Activated B cell treated with CpG ODN at 0.5 μM for 24 hours (primary cell): ENCODE measurements around the gene PDZD7. TPM values are rescaled to one million over a fixed set of nuclear protein-coding genes. Genes with fewer than 3 reads are reported as not detected.

Experiments
- ATAC-seq: fragments of 200-7000 bp; cut with Tn5 transposase; one replicate; pipeline ENCODE4 v1.10.0; 2021; ENCODE audit warnings: low read depth, mild to moderate bottlenecking, moderate library complexity
- CTCF ChIA-PET: fragments of 350-600 bp; sonication (Branson Sonifier 250); formaldehyde crosslinking; loops from one replicate; lab custom pipeline; 2021; ENCODE audit warnings: antibody characterized with exemption; lab: Charles Lee
- POLR2A ChIA-PET: fragments of 350-600 bp; sonication (Branson Sonifier 250); formaldehyde crosslinking; loops from one replicate; lab custom pipeline; 2021; ENCODE audit warnings: antibody characterized with exemption; lab: Charles Lee
- DNase-seq: peaks from one replicate; pipeline ENCODE4 v3.0.0; 2022
- H3K27ac Mint-ChIP-seq: one replicate; pipeline ENCODE4 v1.8.0; 2020; ENCODE audit warnings: mixed read lengths
- H3K27me3 Mint-ChIP-seq: one replicate; pipeline ENCODE4 v1.8.0; 2021; ENCODE audit warnings: mixed read lengths
- H3K36me3 Mint-ChIP-seq: one replicate; pipeline ENCODE4 v1.8.0; 2021; ENCODE audit warnings: low read depth, mixed read lengths
- H3K4me1 Mint-ChIP-seq: one replicate; pipeline ENCODE4 v1.8.0; 2021; ENCODE audit warnings: mixed read lengths
- H3K4me3 Mint-ChIP-seq: one replicate; pipeline ENCODE4 v1.8.0; 2020; ENCODE audit warnings: mild to moderate bottlenecking, mixed read lengths
- H3K9me3 Mint-ChIP-seq: one replicate; pipeline ENCODE4 v1.8.0; 2020; ENCODE audit warnings: mixed read lengths
- intact Hi-C: fragments of 100-400 bp; cut with micrococcal nuclease; formaldehyde crosslinking; loops from one replicate; pipeline ENCODE4 v1.15.1; 2024
- total RNA-seq: library from RNA; stranded (reverse); gene quantifications from 2 replicates; pipeline ENCODE4 v1.2.3, GENCODE V29; 2022
- TF ChIP-seq, protein P1 (sequence below): fragments of 200-600 bp; IDR thresholded peaks from one replicate; pipeline ENCODE4 v1.8.0; 2022; ENCODE audit warnings: antibody characterized with exemption, mild to moderate bottlenecking

PDZD7 gene
- total RNA-seq, 1 donor from 2014 or later, result 0.11 TPM

DNA sequence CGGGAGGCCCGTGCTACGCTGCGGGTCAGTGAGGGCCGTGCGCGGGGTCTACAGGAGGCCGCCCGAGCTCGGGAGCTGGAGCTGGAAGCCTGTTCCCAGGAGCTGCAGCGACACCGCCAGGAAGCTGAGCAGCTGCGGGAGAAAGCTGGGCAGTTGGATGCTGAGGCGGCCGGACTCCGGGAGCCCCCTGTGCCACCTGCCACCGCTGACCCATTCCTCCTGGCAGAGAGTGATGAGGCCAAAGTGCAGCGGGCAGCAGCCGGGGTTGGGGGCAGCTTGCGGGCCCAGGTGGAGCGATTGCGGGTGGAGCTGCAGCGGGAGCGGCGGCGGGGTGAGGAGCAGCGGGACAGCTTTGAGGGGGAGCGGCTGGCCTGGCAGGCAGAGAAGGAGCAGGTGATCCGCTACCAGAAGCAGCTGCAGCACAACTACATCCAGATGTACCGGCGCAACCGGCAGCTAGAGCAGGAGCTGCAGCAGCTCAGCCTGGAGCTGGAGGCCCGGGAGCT, 24.3 kb downstream of the PDZD7 start:
- no peak overlapping the region for H3K27ac Mint-ChIP-seq
- ChIA-PET CTCF (interaction anchor here (0.7 kb wide), 1 partner anchor 9 kb away, joined by 4 read pairs; no protein-coding TSS in a partner anchor), POLR2A (interaction anchor here (0.7 kb wide), 1 partner anchor 25 kb away, joined by 3 read pairs; the partner anchor contains the start of gene SFXN3)
- ATAC-seq (no peak), DNase-seq (no peak)
- H3K4me1 Mint-ChIP-seq, result no peaks in the 10 kb centered on the region
- H3K9me3 Mint-ChIP-seq, result no peaks in the 10 kb centered on the region
- TF ChIP-seq, protein P1, sequence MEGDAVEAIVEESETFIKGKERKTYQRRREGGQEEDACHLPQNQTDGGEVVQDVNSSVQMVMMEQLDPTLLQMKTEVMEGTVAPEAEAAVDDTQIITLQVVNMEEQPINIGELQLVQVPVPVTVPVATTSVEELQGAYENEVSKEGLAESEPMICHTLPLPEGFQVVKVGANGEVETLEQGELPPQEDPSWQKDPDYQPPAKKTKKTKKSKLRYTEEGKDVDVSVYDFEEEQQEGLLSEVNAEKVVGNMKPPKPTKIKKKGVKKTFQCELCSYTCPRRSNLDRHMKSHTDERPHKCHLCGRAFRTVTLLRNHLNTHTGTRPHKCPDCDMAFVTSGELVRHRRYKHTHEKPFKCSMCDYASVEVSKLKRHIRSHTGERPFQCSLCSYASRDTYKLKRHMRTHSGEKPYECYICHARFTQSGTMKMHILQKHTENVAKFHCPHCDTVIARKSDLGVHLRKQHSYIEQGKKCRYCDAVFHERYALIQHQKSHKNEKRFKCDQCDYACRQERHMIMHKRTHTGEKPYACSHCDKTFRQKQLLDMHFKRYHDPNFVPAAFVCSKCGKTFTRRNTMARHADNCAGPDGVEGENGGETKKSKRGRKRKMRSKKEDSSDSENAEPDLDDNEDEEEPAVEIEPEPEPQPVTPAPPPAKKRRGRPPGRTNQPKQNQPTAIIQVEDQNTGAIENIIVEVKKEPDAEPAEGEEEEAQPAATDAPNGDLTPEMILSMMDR, result no peak
- H3K36me3 Mint-ChIP-seq, result peaks cover 20% of the 10 kb centered on the region
- no peaks in the 10 kb centered on the region for H3K27me3 Mint-ChIP-seq
- intact Hi-C loops, result no loop called here
- no peak overlapping the region for H3K4me3 Mint-ChIP-seq

DNA sequence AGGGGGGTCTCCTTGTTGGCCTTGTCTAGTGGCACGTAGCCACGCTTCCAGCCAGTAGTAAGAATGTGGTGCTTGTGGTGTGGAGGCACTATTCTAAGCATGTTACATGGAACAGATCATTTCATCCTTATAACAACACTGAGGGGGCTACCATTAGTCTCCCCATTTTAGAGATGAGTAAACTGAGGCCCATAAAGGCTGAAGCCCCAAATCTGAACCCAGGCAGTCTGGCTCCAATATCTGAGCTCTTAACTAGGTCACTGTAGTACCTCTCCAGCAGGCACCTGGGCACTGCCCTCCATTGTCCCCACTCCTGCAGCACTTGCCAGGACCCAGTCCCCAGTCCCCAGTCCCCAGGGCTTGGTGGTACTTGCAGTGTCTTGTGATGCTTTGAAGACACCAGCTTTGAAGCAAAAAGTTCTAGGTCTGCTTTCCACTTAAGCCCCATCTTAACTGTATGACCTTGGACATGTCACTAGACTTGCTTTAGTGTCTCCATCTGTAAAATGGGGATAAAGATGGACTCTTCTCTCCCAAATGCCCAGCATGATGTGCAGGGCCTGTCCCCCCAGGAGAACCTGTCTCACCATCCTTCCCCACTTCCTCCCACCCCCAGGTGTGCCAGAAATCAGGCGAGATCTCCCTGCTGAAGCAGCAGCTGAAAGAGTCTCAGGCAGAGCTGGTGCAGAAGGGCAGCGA, 24.9 kb downstream of the PDZD7 start:
- Mint-ChIP-seq H3K9me3 (no peaks in the 10 kb centered on the region), H3K27ac (no peak overlapping the region), H3K27me3 (no peaks in the 10 kb centered on the region), H3K4me1 (peaks cover 3% of the 10 kb centered on the region), H3K36me3 (peaks cover 20% of the 10 kb centered on the region), H3K4me3 (no peak overlapping the region)
- intact Hi-C loops, result no loop called here
- TF ChIP-seq, protein P1, result no peak
- ATAC-seq, result no peak
- POLR2A ChIA-PET, result no interaction called here
- no peak for DNase-seq
- CTCF ChIA-PET, result no interaction called here

- no peaks in the 10 kb centered on the region for H3K9me3 Mint-ChIP-seq
- no peaks in the 10 kb centered on the region for H3K27me3 Mint-ChIP-seq
- H3K4me1 Mint-ChIP-seq, result peaks cover 6% of the 10 kb centered on the region
- intact Hi-C loops, result no loop called here
- TF ChIP-seq, protein P1, result no peak
- peaks cover 20% of the 10 kb centered on the region for H3K36me3 Mint-ChIP-seq
- no peak overlapping the region for H3K4me3 Mint-ChIP-seq
- no peak overlapping the region for H3K27ac Mint-ChIP-seq
- DNase-seq (no peak), ATAC-seq (no peak)
- POLR2A ChIA-PET, result no interaction called here
- CTCF ChIA-PET, result no interaction called here
These were observed 25.6 kb downstream of the PDZD7 start for GRCh38 chr10:101005361-101005760.

GRCh38 chr10:101003639-101004206, 27.2 kb downstream of the PDZD7 start:
- POLR2A ChIA-PET, result no interaction called here
- intact Hi-C loops, result no loop called here
- peaks cover 21% of the 10 kb centered on the region for H3K36me3 Mint-ChIP-seq

DNA sequence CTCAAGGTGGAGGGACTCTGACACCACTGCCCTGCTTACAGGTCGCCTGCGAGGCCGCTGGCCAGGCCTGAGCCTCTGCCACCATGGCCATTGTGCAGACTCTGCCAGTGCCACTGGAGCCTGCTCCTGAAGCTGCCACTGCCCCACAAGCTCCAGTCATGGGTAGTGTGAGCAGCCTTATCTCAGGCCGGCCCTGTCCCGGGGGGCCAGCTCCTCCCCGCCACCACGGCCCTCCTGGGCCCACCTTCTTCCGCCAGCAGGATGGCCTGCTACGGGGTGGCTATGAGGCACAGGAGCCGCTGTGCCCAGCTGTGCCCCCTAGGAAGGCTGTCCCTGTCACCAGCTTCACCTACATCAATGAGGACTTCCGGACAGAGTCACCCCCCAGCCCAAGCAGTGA, 28.5 kb downstream of the PDZD7 start:
- Mint-ChIP-seq H3K27me3 (no peaks in the 10 kb centered on the region), H3K9me3 (no peaks in the 10 kb centered on the region), H3K4me3 (no peak overlapping the region), H3K4me1 (peaks cover 20% of the 10 kb centered on the region), H3K36me3 (peaks cover 23% of the 10 kb centered on the region), H3K27ac (no peak overlapping the region)
- TF ChIP-seq, protein P1, result no peak
- intact Hi-C loops, result no loop called here
- ChIA-PET POLR2A (no interaction called here), CTCF (interaction anchor here (0.7 to 3.3 kb wide), 3 partner anchors 12 to 17 kb away, joined by 3 to 11 read pairs (median 4); no protein-coding TSS in a partner anchor)
- DNase-seq, result no peak
- ATAC-seq, result no peak

More at GRCh38 chr10:101003639-101004206, 27.2 kb downstream of the PDZD7 start:
- H3K27me3 Mint-ChIP-seq, result no peaks in the 10 kb centered on the region
- TF ChIP-seq, protein P1, result no peak
- CTCF ChIA-PET, result interaction anchor here (1.5 to 3.3 kb wide), 2 partner anchors 11 to 15 kb away, joined by 4 to 11 read pairs; no protein-coding TSS in a partner anchor
- ATAC-seq (no peak), DNase-seq (no peak)
- H3K27ac Mint-ChIP-seq, result no peak overlapping the region
- H3K9me3 Mint-ChIP-seq, result no peaks in the 10 kb centered on the region
- H3K4me1 Mint-ChIP-seq, result peaks cover 10% of the 10 kb centered on the region
- no peak overlapping the region for H3K4me3 Mint-ChIP-seq
